SJSA1 (cell line): ENCODE measurements around the gene KIF21A. TPM values are rescaled to one million over a fixed set of nuclear protein-coding genes. Genes with fewer than 3 reads are reported as not detected.

Source experiments
- DNase-seq, 2 experiments: peaks; one replicate each; pipeline ENCODE4 v3.0.0-alpha.2; 2015 to 2020; ENCODE audit warnings: low spot score in 2 of 2, low read depth in 1 of 2
- H3K27ac ChIP-seq: fragments of 250-450 bp; sonication (Bioruptor Pico); 2 replicates; pipeline ENCODE4 v1.5.1; 2020; ENCODE audit warnings: mild to moderate bottlenecking, moderate library complexity
- H3K27me3 ChIP-seq: fragments of 250-450 bp; sonication (Bioruptor Pico); replicated peaks from 2 replicates; pipeline ENCODE4 v1.5.1; 2020; ENCODE audit warnings: mild to moderate bottlenecking, moderate library complexity
- H3K36me3 ChIP-seq: fragments of 250-450 bp; sonication (Bioruptor Pico); 2 replicates; pipeline ENCODE4 v1.5.1; 2020; ENCODE audit warnings: mild to moderate bottlenecking
- H3K4me1 ChIP-seq: fragments of 250-450 bp; sonication (Bioruptor Pico); replicated peaks from 2 replicates; pipeline ENCODE4 v1.6.1; 2021; ENCODE audit warnings: mild to moderate bottlenecking
- H3K4me3 ChIP-seq: fragments of 250-450 bp; sonication (Bioruptor Pico); 2 replicates; pipeline ENCODE4 v1.5.1; 2020; ENCODE audit warnings: mild to moderate bottlenecking
- H3K9me3 ChIP-seq: fragments of 250-450 bp; sonication (Bioruptor Pico); replicated peaks from 2 replicates; pipeline ENCODE4 v1.5.1; 2020; ENCODE audit warnings: mild to moderate bottlenecking
- total RNA-seq: library from RNA; depleted of rRNA; stranded (reverse); fragments of >200 nt; shearing (Covaris generic); gene quantifications from 2 replicates; pipeline ENCODE4 v1.2.3, GENCODE V29; 2014

KIF21A gene
- total RNA-seq, 1 experiment from 2014 or later = 1.2 TPM

GRCh38 chr12:39390752-39391151, 52.2 kb downstream of the KIF21A start:
- Histone ChIP-seq H3K4me1 (no peaks in the 10 kb centered on the region), H3K4me3 (no peak overlapping the region), H3K9me3 (no peaks in the 10 kb centered on the region), H3K27ac (no peak overlapping the region), H3K27me3 (no peaks in the 10 kb centered on the region), H3K36me3 (no peaks in the 10 kb centered on the region)
- no peak for DNase-seq

GRCh38 chr12:39389399-39390150, 53.3 kb downstream of the KIF21A start:
- Histone ChIP-seq H3K4me3 (no peak overlapping the region), H3K9me3 (no peaks in the 10 kb centered on the region), H3K27me3 (no peaks in the 10 kb centered on the region), H3K4me1 (no peaks in the 10 kb centered on the region), H3K27ac (no peak overlapping the region), H3K36me3 (no peaks in the 10 kb centered on the region)
- no peak for DNase-seq

GRCh38 chr12:39386335-39386734, 56.6 kb downstream of the KIF21A start:
- no peaks in the 10 kb centered on the region for H3K4me1 ChIP-seq
- no peak for DNase-seq
- H3K36me3 ChIP-seq = no peaks in the 10 kb centered on the region
- no peak overlapping the region for H3K4me3 ChIP-seq
- H3K27ac ChIP-seq = no peak overlapping the region
- H3K9me3 ChIP-seq = no peaks in the 10 kb centered on the region
- no peaks in the 10 kb centered on the region for H3K27me3 ChIP-seq

- Histone ChIP-seq H3K9me3 (no peaks in the 10 kb centered on the region), H3K27me3 (no peaks in the 10 kb centered on the region), H3K27ac (no peak overlapping the region), H3K4me3 (no peak overlapping the region), H3K4me1 (no peaks in the 10 kb centered on the region), H3K36me3 (no peaks in the 10 kb centered on the region)
- no peak for DNase-seq
These were observed 59.8 kb downstream of the KIF21A start for GRCh38 chr12:39383114-39383513.

GRCh38 chr12:39380090-39380489, 62.8 kb downstream of the KIF21A start:
- H3K36me3 ChIP-seq = no peaks in the 10 kb centered on the region
- no peak overlapping the region for H3K27ac ChIP-seq
- no peak for DNase-seq
- no peaks in the 10 kb centered on the region for H3K4me1 ChIP-seq
- no peak overlapping the region for H3K4me3 ChIP-seq
- no peaks in the 10 kb centered on the region for H3K9me3 ChIP-seq
- no peaks in the 10 kb centered on the region for H3K27me3 ChIP-seq

- no peak for DNase-seq
- no peaks in the 10 kb centered on the region for H3K4me1 ChIP-seq
- no peaks in the 10 kb centered on the region for H3K9me3 ChIP-seq
- H3K27ac ChIP-seq = no peak overlapping the region
- no peaks in the 10 kb centered on the region for H3K36me3 ChIP-seq
- H3K27me3 ChIP-seq = no peaks in the 10 kb centered on the region
- no peak overlapping the region for H3K4me3 ChIP-seq
These were observed 64.6 kb downstream of the KIF21A start for GRCh38 chr12:39378341-39378740.

GRCh38 chr12:39375206-39375808, 67.6 kb downstream of the KIF21A start:
- H3K4me3 ChIP-seq = no peak overlapping the region
- no peak overlapping the region for H3K27ac ChIP-seq
- H3K9me3 ChIP-seq = no peaks in the 10 kb centered on the region
- no peaks in the 10 kb centered on the region for H3K36me3 ChIP-seq
- H3K27me3 ChIP-seq = no peaks in the 10 kb centered on the region
- no peaks in the 10 kb centered on the region for H3K4me1 ChIP-seq
- no peak for DNase-seq

GRCh38 chr12:39372929-39373328, 70.0 kb downstream of the KIF21A start:
- Histone ChIP-seq H3K4me3 (no peak overlapping the region), H3K27me3 (no peaks in the 10 kb centered on the region), H3K36me3 (no peaks in the 10 kb centered on the region), H3K27ac (no peak overlapping the region), H3K4me1 (no peaks in the 10 kb centered on the region), H3K9me3 (no peaks in the 10 kb centered on the region)
- DNase-seq = no peak

- Histone ChIP-seq H3K27me3 (no peaks in the 10 kb centered on the region), H3K36me3 (no peaks in the 10 kb centered on the region), H3K9me3 (no peaks in the 10 kb centered on the region), H3K27ac (no peak overlapping the region), H3K4me3 (no peak overlapping the region), H3K4me1 (no peaks in the 10 kb centered on the region)
- no peak for DNase-seq
These were observed 70.6 kb downstream of the KIF21A start for GRCh38 chr12:39372204-39372925.

GRCh38 chr12:39369756-39370155, 73.2 kb downstream of the KIF21A start:
- Histone ChIP-seq H3K27me3 (no peaks in the 10 kb centered on the region), H3K9me3 (no peaks in the 10 kb centered on the region), H3K27ac (no peak overlapping the region), H3K36me3 (no peaks in the 10 kb centered on the region), H3K4me1 (no peaks in the 10 kb centered on the region), H3K4me3 (no peak overlapping the region)
- DNase-seq = no peak

GRCh38 chr12:39368891-39369290, 74.0 kb downstream of the KIF21A start:
- no peak overlapping the region for H3K4me3 ChIP-seq
- H3K9me3 ChIP-seq = no peaks in the 10 kb centered on the region
- no peaks in the 10 kb centered on the region for H3K27me3 ChIP-seq
- H3K27ac ChIP-seq = no peak overlapping the region
- H3K4me1 ChIP-seq = no peaks in the 10 kb centered on the region
- H3K36me3 ChIP-seq = no peaks in the 10 kb centered on the region
- no peak for DNase-seq

- H3K36me3 ChIP-seq = no peaks in the 10 kb centered on the region
- H3K9me3 ChIP-seq = no peaks in the 10 kb centered on the region
- no peak overlapping the region for H3K27ac ChIP-seq
- no peaks in the 10 kb centered on the region for H3K27me3 ChIP-seq
- no peaks in the 10 kb centered on the region for H3K4me1 ChIP-seq
- DNase-seq = no peak
- H3K4me3 ChIP-seq = no peak overlapping the region
These were observed 74.8 kb downstream of the KIF21A start for GRCh38 chr12:39368096-39368495.

GRCh38 chr12:39367494-39367893, 75.4 kb downstream of the KIF21A start:
- Histone ChIP-seq H3K27ac (no peak overlapping the region), H3K36me3 (no peaks in the 10 kb centered on the region), H3K4me1 (no peaks in the 10 kb centered on the region), H3K27me3 (no peaks in the 10 kb centered on the region), H3K4me3 (no peak overlapping the region), H3K9me3 (no peaks in the 10 kb centered on the region)
- no peak for DNase-seq

- Histone ChIP-seq H3K27ac (no peak overlapping the region), H3K36me3 (no peaks in the 10 kb centered on the region), H3K4me3 (no peak overlapping the region), H3K4me1 (no peaks in the 10 kb centered on the region), H3K9me3 (no peaks in the 10 kb centered on the region), H3K27me3 (no peaks in the 10 kb centered on the region)
- DNase-seq = no peak
These were observed 77.4 kb downstream of the KIF21A start for GRCh38 chr12:39365364-39366001.
